GM23338 (cell line): ENCODE results near the gene C1orf174.

ENCODE experiments used
- CREB1 ChIP-seq: fragments of 250-450 bp; sonication (Bioruptor Pico); IDR thresholded peaks from 2 replicates; pipeline ENCODE4 v1.5.0; 2020; ENCODE audit warnings: low read depth, mild to moderate bottlenecking, moderate library complexity
- CTCF ChIP-seq, 2 experiments: fragments of 200-600 bp in 1 of 2; sonication (generic) in 1 of 2; conservative IDR thresholded peaks; 2 replicates each; pipeline versions ENCODE4 v1.5.1 to v1.6.1; 2016 to 2017; ENCODE audit warnings: antibody characterized with exemption in 2 of 2, low read depth in 2 of 2, mild to moderate bottlenecking in 2 of 2, moderate library complexity in 1 of 2
- EZH2 ChIP-seq: fragments of 200-600 bp; sonication (generic); IDR thresholded peaks from one replicate; pipeline ENCODE4 v1.8.0; 2017; ENCODE audit warnings: antibody characterized with exemption, mild to moderate bottlenecking, low read depth; ENCODE audit not compliant: unreplicated experiment
- EZH2phosphoT487 ChIP-seq: fragments of 200-600 bp; sonication (generic); IDR thresholded peaks from one replicate; pipeline ENCODE4 v1.8.1; 2018; ENCODE audit warnings: antibody characterized with exemption; ENCODE audit not compliant: unreplicated experiment
- JUNB ChIP-seq: IDR thresholded peaks from one replicate; pipeline ENCODE4 v1.6.1; 2016; ENCODE audit warnings: antibody characterized with exemption; ENCODE audit not compliant: unreplicated experiment
- POLR2AphosphoS5 ChIP-seq: IDR thresholded peaks from 2 replicates; pipeline ENCODE4 v1.6.1; 2016; ENCODE audit warnings: antibody characterized with exemption, low read depth
- STAT1 ChIP-seq: IDR thresholded peaks from one replicate; pipeline ENCODE4 v1.6.1; 2016; ENCODE audit warnings: antibody characterized with exemption; ENCODE audit not compliant: unreplicated experiment
- ZNF331 ChIP-seq: fragments of 250-450 bp; sonication (Bioruptor Pico); IDR thresholded peaks from 2 replicates; pipeline ENCODE4 v1.5.0; 2020; ENCODE audit warnings: low read depth, mild to moderate bottlenecking, moderate library complexity

DNA sequence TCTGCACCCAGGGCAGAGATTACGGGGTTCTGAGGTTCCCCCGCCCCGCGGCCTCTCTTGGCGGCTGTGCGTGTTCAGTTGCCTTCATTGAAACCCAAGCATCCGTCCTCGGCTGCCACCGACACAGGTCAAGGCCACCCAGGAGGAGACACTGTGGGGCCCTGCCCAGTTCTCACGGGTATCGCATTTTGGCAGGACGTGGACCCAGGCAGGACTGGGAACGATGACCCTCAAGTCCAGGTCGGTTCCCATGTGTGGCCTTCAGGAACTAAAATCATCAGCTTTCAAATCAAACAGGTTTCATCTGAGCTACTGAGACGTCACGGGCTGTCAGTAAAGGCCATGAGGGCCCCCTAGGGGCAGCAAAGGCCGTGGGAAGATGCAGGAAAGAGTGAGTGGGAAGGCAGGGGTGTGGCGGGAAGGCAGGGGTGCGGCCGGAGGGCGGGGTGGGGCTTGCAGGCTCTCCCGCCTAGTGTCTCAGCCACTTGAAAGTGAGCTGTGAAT lies 7.0 kb upstream of the C1orf174 start:
- TF ChIP-seq CTCF (conservative IDR thresholded peaks at IDR 0.05; ENCODE audit: low read depth in 2 of 2) (peak; percentile 16 to 37; a peak in 3 of 4 replicates), EZH2phosphoT487 (no peak), JUNB (no peak), EZH2 (no peak), POLR2AphosphoS5 (no peak), ZNF331 (CRISPR knock-in tag) (no peak), CREB1 (CRISPR knock-in tag) (no peak), STAT1 (no peak)
